Stimulated activated CD8-positive, alpha-beta memory T cell treated with anti-CD3 and anti-CD28 coated beads, Interleukin-15, amount 100 ng/mL, for 4 hours (primary cell): ENCODE data around the gene CCT6B.

Source experiments
- DNase-seq, 2 donors: peaks; one replicate each; pipeline ENCODE4 v3.0.0-alpha.2; 2020; ENCODE audit warnings: low read depth in 2 of 2

Gene CCT6B

GRCh38 chr17:34884597-34884996 is 76.7 kb downstream of the CCT6B start:
- DNase-seq = no peak

- no peak for DNase-seq
Observed at GRCh38 chr17:34883106-34884000, 77.9 kb downstream of the CCT6B start.

- no peak for DNase-seq
Observed at GRCh38 chr17:34879146-34879545, 82.1 kb downstream of the CCT6B start.
